Cortex of kidney (tissue), 1 donor: ENCODE data around the gene RIPK4.
"Not testable (repeated sequence)": the region's sequence is repeated elsewhere in the genome, so short reads cannot be mapped to it uniquely, and the experiment has no call there.

Source experiments
- DNase-seq: peaks from one replicate; lab custom pipeline; 2025; lab: John Stamatoyannopoulos, UW

Gene RIPK4

GRCh38 chr21:41795726-41796125, 28.9 kb upstream of the RIPK4 start:
- no peak for DNase-seq

GRCh38 chr21:41794600-41794999, 27.7 kb upstream of the RIPK4 start:
- DNase-seq = no peak

- DNase-seq = no peak
Measured at GRCh38 chr21:41792711-41793110, 25.9 kb upstream of the RIPK4 start.

GRCh38 chr21:41786509-41786987, 19.7 kb upstream of the RIPK4 start:
- DNase-seq = no peak

- not testable (repeated sequence) for DNase-seq
Measured at GRCh38 chr21:41785262-41785661, 18.4 kb upstream of the RIPK4 start.

- no peak for DNase-seq
Measured at GRCh38 chr21:41784456-41785102, 17.7 kb upstream of the RIPK4 start.

- no peak for DNase-seq
Measured at GRCh38 chr21:41783476-41784180, 16.8 kb upstream of the RIPK4 start.

- no peak for DNase-seq
Measured at GRCh38 chr21:41781050-41781410, 14.2 kb upstream of the RIPK4 start.

- no peak for DNase-seq
Measured at GRCh38 chr21:41780337-41781049, 13.6 kb upstream of the RIPK4 start.

- DNase-seq = no peak
Measured at GRCh38 chr21:41779659-41780058, 12.8 kb upstream of the RIPK4 start.

- DNase-seq = no peak
Measured at GRCh38 chr21:41778930-41779600, 12.2 kb upstream of the RIPK4 start.

GRCh38 chr21:41777951-41778815, 11.3 kb upstream of the RIPK4 start:
- DNase-seq = no peak

- DNase-seq = no peak
Measured at GRCh38 chr21:41776778-41777177, 9.9 kb upstream of the RIPK4 start.

GRCh38 chr21:41775149-41775472, 8.3 kb upstream of the RIPK4 start:
- no peak for DNase-seq

- DNase-seq = no peak
Measured at GRCh38 chr21:41774467-41775148, 7.8 kb upstream of the RIPK4 start.

GRCh38 chr21:41772351-41773080, 5.7 kb upstream of the RIPK4 start:
- DNase-seq = no peak

- no peak for DNase-seq
Measured at GRCh38 chr21:41771625-41771945, 4.7 kb upstream of the RIPK4 start.

GRCh38 chr21:41770901-41771624, 4.2 kb upstream of the RIPK4 start:
- DNase-seq = no peak

- DNase-seq = no peak
Measured at GRCh38 chr21:41769933-41770332, 3.1 kb upstream of the RIPK4 start.

- no peak for DNase-seq
Measured at GRCh38 chr21:41769521-41769920, 2.7 kb upstream of the RIPK4 start.
